Activated naive CD4-positive, alpha-beta T cell treated with anti-CD3 and anti-CD28 coated beads, Interleukin-2, amount 50 U/mL, for 72 hours (primary cell): Measurements from ENCODE around the gene AGAP3. TPM values are rescaled to one million over a fixed set of nuclear protein-coding genes. Genes with fewer than 3 reads are reported as not detected.
"Not testable (repeated sequence)": the region's sequence is repeated elsewhere in the genome, so short reads cannot be mapped to it uniquely, and the experiment has no call there.

ENCODE experiments used
- ATAC-seq, 2 donors: fragments of 150-1000 bp; cut with Tn5 transposase; 2 replicates each; pipeline ENCODE4 v1.10.0; 2021; ENCODE audit warnings: mild to moderate bottlenecking in 2 of 2, moderate library complexity in 2 of 2
- DNase-seq, 2 donors: peaks; one replicate each; pipeline ENCODE4 v3.0.0; 2021 to 2022; ENCODE audit warnings: low spot score in 2 of 2
- H3K27ac Mint-ChIP-seq, 2 donors: one replicate each; pipeline ENCODE4 v1.8.0; 2022; ENCODE audit warnings: mild to moderate bottlenecking in 2 of 2, mixed read lengths in 2 of 2
- H3K36me3 Mint-ChIP-seq, 2 donors: one replicate each; pipeline ENCODE4 v1.8.0; 2022; ENCODE audit warnings: mixed read lengths in 2 of 2
- H3K9me3 Mint-ChIP-seq, 2 donors: one replicate each; pipeline ENCODE4 v1.8.0; 2022; ENCODE audit warnings: mixed read lengths in 2 of 2
- total RNA-seq, 2 donors: library from RNA; stranded (reverse); gene quantifications; one replicate each; pipeline ENCODE4 v1.2.3, GENCODE V29; 2022

The AGAP3 gene
- 10 to 100 TPM; 26.0 to 52.2 TPM for total RNA-seq

DNA sequence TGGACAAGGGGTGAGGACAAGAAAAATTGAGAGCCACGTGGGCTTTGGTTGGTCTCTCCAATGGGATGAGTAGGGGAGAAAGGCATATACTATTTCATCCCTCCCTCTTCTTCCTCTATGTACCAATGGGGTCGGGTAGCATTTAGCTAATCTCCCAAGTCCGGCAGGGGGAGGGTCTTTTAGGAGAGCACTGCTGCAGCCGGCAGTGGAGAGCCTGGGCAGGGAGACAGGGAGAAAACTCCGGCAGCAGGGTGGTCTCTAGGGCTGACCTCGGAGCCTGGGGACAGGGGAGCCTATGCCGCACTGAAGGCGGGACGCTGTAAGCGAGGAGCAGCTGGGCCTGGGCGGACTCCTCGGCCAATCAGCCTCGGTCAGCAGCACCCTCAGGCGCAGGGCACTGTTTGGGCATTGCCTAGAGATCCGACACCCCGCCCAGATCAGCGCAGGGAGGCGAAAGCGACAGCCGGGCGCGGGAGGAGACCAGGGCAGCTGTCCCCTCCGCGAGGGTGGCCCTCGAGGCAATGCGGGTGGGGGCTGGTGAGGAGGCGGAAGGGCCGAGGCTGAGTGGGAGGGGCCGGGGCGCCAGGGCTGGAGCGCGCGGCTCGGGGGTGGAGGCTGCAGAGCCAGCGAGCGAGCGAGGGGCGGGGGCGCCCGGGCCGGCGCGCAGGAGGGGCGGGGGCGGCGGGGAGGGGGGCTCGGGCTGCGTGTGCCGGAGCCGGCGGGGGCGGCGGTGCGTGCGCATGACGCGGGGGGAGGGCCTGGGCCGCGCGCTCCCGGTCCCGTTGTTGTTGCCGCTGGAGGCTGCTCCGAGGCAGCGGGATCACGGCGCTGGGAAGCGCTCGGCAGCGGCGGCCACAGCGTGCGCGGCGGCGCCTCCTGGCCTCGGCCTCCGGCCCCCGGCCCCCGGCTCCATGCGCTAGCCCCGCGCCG lies at the start of gene AGAP3:
Gene AGAP3 (plus strand): TSS at position 785 of the 930 bp plus-strand sequence. CDS start 267 bp downstream, outside the sequence.
- H3K36me3 Mint-ChIP-seq, result peaks cover 6 to 13% of the 10 kb centered on the region in 2 donors
- H3K9me3 Mint-ChIP-seq, result no peaks in the 10 kb centered on the region
- peak within 1 kb of the TSS; percentile 57 to 60 for H3K27ac Mint-ChIP-seq
- peak in 1 of 2 donors; percentile 50 for DNase-seq
- ATAC-seq, result peak; percentile 19 to 34

DNA sequence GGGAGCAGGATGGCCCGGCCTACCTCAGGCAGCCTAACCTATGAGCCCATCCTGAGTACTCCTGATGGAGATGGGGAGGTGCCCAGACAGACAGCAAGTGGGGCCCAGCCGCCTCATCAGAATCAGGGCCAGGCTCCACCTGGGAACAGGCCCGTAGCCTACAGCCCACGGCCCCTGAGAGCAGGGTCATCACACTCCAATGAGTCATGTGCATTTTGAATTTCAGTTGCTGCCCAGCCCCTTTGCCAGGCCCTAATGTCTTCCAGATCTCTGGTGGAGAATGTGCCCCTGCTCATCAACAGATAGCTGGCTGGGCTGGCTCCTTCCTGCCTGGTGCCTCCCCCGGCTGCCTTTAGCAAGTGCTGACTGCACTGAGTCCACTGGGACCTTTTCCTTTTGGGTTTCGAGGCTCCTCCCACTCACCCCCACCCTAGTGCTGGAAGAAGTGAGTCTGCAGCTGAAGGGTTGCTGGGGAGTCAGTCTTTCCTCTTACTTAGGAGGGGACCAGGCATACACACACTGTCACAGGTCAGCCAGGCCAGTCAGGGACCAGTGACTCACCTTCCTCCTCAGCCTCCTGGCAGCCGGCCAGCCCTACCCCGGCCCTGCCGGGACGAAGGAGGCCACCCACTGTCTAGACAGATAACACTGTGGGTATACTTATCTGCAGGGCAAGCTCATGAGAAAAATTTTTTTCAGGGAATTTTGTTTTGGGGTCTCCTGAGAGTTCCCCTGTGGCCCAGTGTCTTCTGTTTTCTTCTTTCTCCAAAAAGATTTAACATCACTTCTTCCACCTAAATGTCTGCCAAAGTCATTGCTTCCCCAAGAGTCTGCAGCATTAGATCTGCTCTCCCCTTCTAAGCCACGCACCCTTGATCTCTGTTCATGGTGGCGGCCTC lies 47.1 kb upstream of the AGAP3 start:
- H3K36me3 Mint-ChIP-seq, result no peaks in the 10 kb centered on the region
- H3K27ac Mint-ChIP-seq, result peak overlapping the region; percentile 85 to 97
- DNase-seq (peak; percentile 68 to 95), ATAC-seq (peak; percentile 96)
- no peaks in the 10 kb centered on the region for H3K9me3 Mint-ChIP-seq

DNA sequence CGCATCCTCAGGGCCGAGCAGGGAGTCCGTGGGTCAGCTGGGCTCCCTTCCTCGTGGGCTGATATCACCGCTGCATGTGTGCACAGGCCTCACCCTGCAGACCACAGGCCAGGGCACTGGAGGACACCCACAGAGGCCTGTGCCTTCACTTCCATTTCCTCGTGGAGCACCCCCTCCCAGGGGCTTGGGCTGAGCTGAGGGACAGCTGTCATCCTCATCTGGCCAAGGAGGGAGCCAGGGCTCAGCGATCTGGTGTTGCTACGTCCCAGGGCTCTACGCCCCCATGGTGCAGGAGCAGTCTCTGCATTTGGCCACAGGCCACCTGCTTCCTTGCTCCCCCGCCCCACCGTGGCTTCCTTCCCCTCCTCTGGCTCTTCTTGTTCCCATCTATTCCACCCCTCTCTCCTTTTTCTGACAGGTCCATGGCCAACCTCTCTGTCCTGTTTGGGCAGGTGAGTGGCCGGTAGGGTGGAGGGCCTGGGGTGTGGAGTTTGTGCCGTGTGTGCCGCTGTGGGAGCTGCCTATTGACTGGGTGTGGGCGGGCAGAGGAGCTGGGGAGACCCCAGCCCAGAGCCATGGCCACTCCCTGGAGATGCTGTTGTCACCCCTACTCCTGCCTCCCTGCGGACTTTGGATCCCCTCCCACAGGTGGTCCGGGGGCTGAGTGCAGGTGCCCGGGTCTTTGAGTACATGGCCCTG lies 46.3 kb upstream of the AGAP3 start:
- no peaks in the 10 kb centered on the region for H3K36me3 Mint-ChIP-seq
- DNase-seq (no peak), ATAC-seq (peak; percentile 0 to 1)
- H3K9me3 Mint-ChIP-seq, result no peaks in the 10 kb centered on the region
- H3K27ac Mint-ChIP-seq, result peak overlapping the region; percentile 85 to 96

DNA sequence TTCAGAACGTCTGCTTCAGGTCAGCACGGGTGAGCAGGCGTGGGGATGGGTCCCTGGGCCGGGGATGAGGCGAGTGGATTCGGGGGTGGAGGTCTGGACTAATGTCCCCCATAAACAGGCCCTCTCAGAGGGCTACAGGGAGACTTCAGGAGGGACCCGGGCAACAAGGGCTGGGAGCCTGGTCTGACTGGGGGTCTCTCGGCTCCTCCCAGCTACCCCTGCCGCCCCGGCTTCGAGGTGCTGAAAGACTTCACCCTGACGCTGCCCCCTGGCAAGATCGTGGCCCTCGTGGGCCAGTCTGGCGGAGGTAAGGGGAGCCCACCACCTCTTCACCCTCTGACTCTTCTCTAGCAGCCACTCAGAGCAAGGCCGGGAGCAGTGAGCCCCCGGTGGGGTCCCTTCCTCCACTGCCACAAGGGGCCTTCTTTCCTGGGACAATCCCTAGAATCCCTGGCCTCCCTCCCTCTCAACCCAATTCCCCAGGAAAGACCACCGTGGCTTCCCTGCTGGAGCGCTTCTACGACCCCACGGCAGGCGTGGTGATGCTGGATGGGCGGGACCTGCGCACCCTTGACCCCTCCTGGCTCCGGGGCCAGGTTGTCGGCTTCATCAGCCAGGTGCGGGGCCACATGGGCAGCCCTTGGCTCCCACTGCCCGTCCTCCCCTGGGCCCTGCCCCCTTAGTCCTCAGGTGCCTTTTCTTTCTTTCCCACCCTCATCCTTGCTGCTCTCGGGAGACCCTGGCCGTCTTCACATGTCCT lies 45.5 kb upstream of the AGAP3 start:
- peak overlapping the region in 1 of 2 donors; percentile 85 for H3K27ac Mint-ChIP-seq
- ATAC-seq (no peak), DNase-seq (no peak)
- no peaks in the 10 kb centered on the region for H3K9me3 Mint-ChIP-seq
- no peaks in the 10 kb centered on the region for H3K36me3 Mint-ChIP-seq

DNA sequence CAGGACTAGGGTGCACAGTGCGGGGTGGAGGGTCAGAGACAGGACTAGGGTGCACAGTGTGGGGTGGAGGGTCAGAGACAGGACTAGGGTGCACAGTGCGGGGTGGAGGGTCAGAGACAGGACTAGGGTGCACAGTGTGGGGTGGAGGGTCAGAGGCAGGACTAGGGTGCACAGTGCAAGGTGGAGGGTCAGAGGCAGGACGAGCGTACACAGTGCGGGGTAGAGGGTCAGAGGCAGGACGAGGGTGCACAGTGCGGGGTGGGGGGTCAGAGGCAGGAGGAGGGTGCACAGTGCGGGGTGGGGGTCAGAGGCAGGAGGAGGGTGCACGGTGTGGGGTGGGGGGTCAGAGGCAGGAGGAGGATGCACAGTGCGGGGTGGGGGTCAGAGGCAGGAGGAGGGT lies 42.8 kb upstream of the AGAP3 start:
- not testable (repeated sequence) for H3K9me3 Mint-ChIP-seq, H3K27ac Mint-ChIP-seq, H3K36me3 Mint-ChIP-seq, ATAC-seq, DNase-seq

DNA sequence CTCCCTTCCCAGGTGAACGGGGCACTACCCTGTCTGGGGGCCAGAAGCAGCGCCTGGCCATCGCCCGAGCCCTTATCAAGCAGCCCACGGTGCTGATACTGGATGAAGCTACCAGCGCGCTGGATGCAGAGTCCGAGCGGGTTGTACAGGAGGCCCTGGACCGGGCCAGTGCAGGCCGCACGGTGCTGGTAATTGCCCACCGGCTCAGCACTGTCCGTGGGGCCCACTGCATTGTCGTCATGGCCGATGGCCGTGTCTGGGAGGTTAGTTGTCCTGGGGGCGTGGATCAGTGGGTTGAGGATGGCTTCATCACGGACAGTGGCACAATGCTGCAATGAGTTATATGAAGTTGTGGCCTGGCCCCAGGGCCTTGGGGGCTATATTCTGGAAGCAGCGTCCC lies 42.3 kb upstream of the AGAP3 start:
- ATAC-seq, result no peak
- H3K27ac Mint-ChIP-seq, result no peak overlapping the region
- H3K9me3 Mint-ChIP-seq, result no peaks in the 10 kb centered on the region
- no peaks in the 10 kb centered on the region for H3K36me3 Mint-ChIP-seq
- DNase-seq, result no peak

DNA sequence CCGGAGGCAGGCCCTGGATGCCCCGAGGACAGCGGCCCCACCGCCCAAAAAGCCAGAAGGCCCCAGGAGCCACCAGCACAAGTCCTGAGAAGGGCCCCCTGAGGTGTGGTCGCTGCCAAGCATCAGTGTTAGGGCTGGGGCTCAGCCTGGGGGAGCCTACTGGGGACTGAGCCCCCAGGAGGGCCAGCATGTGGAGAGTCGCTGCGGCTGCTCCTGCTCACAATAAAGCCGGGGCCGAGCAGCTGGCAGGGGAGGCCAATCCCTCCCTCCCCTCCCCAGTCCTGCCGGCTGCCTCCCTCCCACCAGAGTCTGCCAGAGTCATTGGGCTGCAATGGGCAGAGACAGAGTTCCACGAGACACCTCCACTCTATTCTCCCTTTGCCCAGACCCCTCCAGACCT lies 41.0 kb upstream of the AGAP3 start:
- ATAC-seq (no peak), DNase-seq (no peak)
- H3K27ac Mint-ChIP-seq, result no peak overlapping the region
- H3K9me3 Mint-ChIP-seq, result no peaks in the 10 kb centered on the region
- H3K36me3 Mint-ChIP-seq, result no peaks in the 10 kb centered on the region

DNA sequence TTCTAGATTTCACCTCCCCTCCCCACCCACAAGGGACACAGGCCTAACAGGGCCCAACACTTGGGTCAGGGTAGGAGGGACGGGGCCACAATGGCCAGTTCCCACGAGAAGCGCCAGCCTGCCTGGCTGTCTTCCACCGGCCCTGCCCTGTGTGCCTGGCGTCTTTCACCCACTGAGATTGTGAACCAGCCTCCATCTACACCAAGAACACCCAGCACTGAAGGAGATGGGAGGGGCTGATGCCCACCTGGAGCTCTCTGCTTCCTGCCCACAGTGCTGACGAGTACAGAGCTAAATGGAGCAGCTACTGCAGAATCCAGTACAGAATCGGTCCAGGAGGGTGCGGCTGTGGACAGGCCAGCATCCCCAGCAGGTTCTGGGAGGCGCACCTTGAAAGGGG lies 40.3 kb upstream of the AGAP3 start:
- DNase-seq (no peak), ATAC-seq (no peak)
- H3K36me3 Mint-ChIP-seq, result no peaks in the 10 kb centered on the region
- H3K9me3 Mint-ChIP-seq, result no peaks in the 10 kb centered on the region
- no peak overlapping the region for H3K27ac Mint-ChIP-seq

DNA sequence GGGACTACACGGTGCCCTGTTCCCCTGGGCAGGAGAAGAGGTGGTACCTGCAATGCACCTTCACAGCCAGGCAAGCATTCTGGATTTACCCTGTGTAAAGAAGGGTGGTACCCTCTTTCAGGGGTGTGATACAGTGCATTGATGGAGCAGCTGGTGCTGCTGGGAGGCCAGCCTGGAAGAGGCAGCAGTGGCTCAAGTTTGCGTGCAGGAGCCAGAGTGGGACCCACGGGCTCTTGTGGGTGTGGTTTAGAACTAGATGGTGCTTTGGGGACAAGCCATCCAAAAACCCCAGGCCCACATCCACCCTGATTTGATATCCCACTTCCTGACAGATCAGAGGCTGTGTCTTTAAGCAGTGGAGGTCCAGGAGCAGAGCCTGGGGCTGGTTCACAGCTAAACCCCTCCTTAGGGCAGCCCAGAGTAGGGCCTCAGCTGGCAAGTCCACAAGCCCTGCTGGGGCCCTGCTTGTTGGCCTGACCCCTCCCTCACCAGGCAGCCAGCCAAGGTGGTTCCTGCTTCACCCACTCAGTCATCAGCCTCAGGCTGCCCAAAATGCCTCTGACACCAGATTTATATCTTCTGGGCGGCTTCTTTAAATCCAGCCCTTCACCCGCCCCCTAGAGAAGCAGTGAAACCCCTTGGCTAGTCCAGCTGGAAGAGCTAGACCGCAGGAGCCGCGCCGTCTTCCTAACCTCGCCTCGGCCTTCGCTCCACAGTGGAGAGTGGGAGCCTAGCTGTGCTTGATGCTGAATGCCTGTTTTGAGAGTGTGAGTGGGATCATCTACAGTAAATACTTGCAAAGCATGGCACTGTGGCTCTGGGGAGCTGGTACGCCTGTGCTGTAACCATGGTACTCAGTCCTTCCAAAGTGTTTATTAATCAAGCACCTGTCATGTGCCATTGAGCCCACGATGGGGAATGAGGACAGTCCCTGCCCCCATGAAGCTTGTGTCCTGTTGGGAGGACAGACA lies 39.4 kb upstream of the AGAP3 start:
- H3K27ac Mint-ChIP-seq, result no peak overlapping the region
- no peak for DNase-seq

DNA sequence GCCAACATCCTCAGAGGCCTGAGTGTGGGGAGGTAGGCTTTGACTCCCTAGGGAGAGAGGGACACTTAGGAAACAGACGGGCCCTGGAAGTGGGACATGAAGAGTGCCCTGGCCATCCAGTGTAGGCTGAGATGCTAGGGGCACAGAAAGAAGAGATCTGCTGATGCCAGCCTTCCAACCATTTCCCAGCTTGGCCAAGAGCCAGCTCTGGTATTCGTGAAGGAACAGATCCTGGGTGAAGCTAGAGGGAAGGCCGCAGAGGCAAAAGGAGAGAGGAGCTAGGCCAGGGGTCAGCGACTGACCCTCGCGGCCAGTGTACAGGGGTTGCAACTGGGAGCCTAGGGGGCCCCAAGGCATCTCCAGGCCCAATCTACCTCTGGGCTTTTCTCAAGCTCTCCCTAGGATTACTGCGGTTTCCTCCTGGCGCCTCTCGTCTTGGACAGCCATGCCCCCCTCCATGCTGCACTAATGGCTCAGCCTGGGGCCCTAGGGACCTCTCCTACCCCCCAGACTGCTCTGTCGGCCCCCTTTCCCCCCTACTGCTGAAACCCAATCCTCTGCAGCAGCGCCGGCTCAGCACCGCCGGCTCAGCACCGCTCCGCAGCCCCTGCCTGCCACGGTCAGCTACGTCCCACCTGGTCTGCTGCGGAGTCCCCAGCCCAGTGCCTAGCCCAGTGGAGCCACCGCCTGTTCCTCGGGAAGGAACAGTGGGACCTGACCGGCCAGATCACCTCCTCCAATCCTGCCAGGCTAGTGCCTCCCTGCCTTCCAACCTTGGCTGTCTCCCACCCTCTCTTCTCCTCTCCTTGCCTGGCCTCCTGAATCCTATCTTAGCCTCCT lies 38.1 kb upstream of the AGAP3 start, which contains the start of gene ASIC3:
Gene ASIC3 (plus strand): TSS at position 556 of the 840 bp plus-strand sequence. CDS start 355 bp downstream, outside the sequence.
- H3K36me3 Mint-ChIP-seq, result no peaks in the 10 kb centered on the region
- H3K9me3 Mint-ChIP-seq, result no peaks in the 10 kb centered on the region
- peak within 1 kb of the TSS in 1 of 2 donors; percentile 85 for H3K27ac Mint-ChIP-seq
- ATAC-seq (no peak), DNase-seq (no peak)

More for the DNA sequence above, 39.4 kb upstream of the AGAP3 start:
- no peaks in the 10 kb centered on the region for H3K9me3 Mint-ChIP-seq
- no peaks in the 10 kb centered on the region for H3K36me3 Mint-ChIP-seq
- ATAC-seq, result no peak

DNA sequence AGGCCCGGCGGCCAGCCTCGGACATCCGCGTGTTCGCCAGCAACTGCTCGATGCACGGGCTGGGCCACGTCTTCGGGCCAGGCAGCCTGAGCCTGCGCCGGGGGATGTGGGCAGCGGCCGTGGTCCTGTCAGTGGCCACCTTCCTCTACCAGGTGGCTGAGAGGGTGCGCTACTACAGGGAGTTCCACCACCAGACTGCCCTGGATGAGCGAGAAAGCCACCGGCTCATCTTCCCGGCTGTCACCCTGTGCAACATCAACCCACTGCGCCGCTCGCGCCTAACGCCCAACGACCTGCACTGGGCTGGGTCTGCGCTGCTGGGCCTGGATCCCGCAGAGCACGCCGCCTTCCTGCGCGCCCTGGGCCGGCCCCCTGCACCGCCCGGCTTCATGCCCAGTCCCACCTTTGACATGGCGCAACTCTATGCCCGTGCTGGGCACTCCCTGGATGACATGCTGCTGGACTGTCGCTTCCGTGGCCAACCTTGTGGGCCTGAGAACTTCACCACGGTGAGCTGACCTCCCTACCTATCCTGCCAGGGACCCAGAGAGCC lies 37.3 kb upstream of the AGAP3 start:
- ATAC-seq (no peak), DNase-seq (no peak)
- Mint-ChIP-seq H3K9me3 (no peaks in the 10 kb centered on the region), H3K27ac (peak overlapping the region in 1 of 2 donors; percentile 85), H3K36me3 (no peaks in the 10 kb centered on the region)

DNA sequence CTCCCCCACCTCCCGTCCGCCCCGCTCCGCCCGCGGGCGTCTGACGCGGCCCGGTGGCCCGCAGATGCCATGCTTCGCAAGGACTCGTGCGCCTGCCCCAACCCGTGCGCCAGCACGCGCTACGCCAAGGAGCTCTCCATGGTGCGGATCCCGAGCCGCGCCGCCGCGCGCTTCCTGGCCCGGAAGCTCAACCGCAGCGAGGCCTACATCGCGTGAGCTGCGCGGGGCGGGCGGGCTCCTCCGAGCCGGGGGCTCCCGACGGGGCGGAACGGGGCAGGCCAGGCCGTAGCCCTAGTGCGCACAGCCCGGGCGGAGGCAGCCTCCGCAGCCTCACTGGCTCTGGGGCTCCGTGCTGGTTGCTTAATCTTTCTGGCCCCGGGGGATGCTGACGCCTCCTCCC lies 35.2 kb upstream of the AGAP3 start:
- DNase-seq, result peak in 1 of 2 donors; percentile 46
- Mint-ChIP-seq H3K9me3 (no peaks in the 10 kb centered on the region), H3K27ac (no peak overlapping the region), H3K36me3 (no peaks in the 10 kb centered on the region)
- ATAC-seq, result peak; percentile 63 to 76

DNA sequence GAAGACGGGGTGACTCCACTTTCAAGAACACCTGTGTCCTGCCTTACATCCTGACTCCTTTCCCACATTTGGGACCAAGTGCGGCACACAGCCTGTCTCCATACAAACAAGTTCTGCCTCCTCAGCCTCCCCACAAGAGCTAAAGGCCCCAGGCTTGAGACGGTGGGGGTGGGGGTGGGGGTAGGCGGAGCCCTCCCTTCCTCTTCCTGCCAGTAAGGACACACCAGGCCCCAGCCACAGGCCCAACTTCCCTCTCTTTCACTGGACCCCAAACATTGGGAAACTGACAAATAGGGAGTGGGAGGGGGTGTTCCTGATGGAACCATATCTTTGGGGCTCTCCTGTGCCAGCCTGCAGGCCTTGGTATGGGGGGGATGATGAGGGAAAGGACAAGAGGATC lies 33.2 kb upstream of the AGAP3 start:
- Mint-ChIP-seq H3K36me3 (no peaks in the 10 kb centered on the region), H3K27ac (no peak overlapping the region)
- no peak for ATAC-seq

DNA sequence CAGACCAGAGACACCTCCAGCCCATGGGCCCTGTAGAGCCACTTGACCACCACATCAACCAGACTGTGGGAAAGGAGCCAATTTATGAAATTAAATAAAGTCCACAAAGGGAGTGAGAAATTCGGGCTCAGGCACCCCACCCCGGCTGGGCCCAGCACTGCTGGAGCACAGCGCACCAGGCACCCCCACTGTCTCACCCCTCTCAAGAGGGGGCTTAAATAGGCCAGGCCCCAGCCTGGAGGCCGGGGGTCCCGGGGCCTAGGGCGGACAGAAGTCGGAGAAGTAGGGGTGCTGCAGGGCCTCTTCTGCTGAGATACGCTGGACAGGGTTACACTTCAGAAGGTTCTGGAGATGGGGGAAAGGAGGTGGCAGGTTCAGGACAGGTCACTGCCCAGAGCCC lies 32.5 kb upstream of the AGAP3 start:
- DNase-seq (no peak), ATAC-seq (no peak)
- Mint-ChIP-seq H3K27ac (no peak overlapping the region), H3K9me3 (no peaks in the 10 kb centered on the region), H3K36me3 (no peaks in the 10 kb centered on the region)

More for the DNA sequence above, 33.2 kb upstream of the AGAP3 start:
- no peak for DNase-seq
- no peaks in the 10 kb centered on the region for H3K9me3 Mint-ChIP-seq
